Tibial nerve (tissue), 4 donors: ENCODE data around the gene CDH5. TPM values are rescaled to one million over a fixed set of nuclear protein-coding genes. Genes with fewer than 3 reads are reported as not detected.

Experiments
- DNase-seq, 2 donors: peaks; one replicate each; pipeline ENCODE4 v3.0.0-alpha.2; 2019; ENCODE audit warnings: low spot score in 2 of 2
- H3K27ac ChIP-seq, 4 donors: fragments of 200-600 bp; sonication (generic) in 3 of 4; one replicate each; pipeline ENCODE4 v1.5.1; 2017 to 2019; ENCODE audit warnings: mild to moderate bottlenecking in 1 of 4
- H3K27me3 ChIP-seq, 2 donors: fragments of 200-600 bp; sonication (generic) in 1 of 2; one replicate each; pipeline versions ENCODE4 v1.5.1 to v1.6.0; 2017 to 2019
- H3K36me3 ChIP-seq, 3 donors: fragments of 200-600 bp; sonication (generic); one replicate each; pipeline ENCODE4 v1.5.1; 2018 to 2019
- H3K4me1 ChIP-seq, 4 donors: fragments of 200-600 bp; sonication (generic) in 3 of 4; one replicate each; pipeline ENCODE4 v1.5.1; 2017 to 2019
- H3K4me3 ChIP-seq, 4 donors: fragments of 200-600 bp; sonication (generic) in 3 of 4; one replicate each; pipeline ENCODE4 v1.5.1; 2017 to 2019; ENCODE audit warnings: mild to moderate bottlenecking in 1 of 4, moderate library complexity in 1 of 4
- H3K9me3 ChIP-seq, 4 donors: fragments of 200-600 bp; sonication (generic) in 3 of 4; one replicate each; pipeline ENCODE4 v1.5.1; 2017 to 2019
- EP300 ChIP-seq, 2 donors: sonication (generic); formaldehyde crosslinking; IDR thresholded peaks; one replicate each; pipeline ENCODE4 v1.6.1; 2017; ENCODE audit warnings: antibody characterized with exemption in 2 of 2, mild to moderate bottlenecking in 1 of 2
- POLR2A ChIP-seq, 2 donors: fragments of 450-650 bp; IDR thresholded peaks; one replicate each; pipeline ENCODE4 v1.6.1; 2017; ENCODE audit warnings: antibody characterized with exemption in 2 of 2, mild to moderate bottlenecking in 2 of 2, moderate library complexity in 2 of 2
- WGBS, 2 donors: methylation state at CpG; one replicate each; pipeline ENCODE4 v1.1.5; 2018; 5-methylcytosine and 5-hydroxymethylcytosine counted together
- total RNA-seq, 4 donors: library from RNA; depleted of rRNA; stranded (reverse); fragments of >200 nt; gene quantifications; one replicate each; pipeline ENCODE4 v1.1.0, GENCODE V29; 2016
- TF ChIP-seq, protein P1 (sequence below), 5 experiments: fragments of 200-600 bp in 3 of 5; fragments of 450-650 bp in 2 of 5; sonication (generic) in 3 of 5; IDR thresholded peaks; one replicate each; pipeline ENCODE4 v1.5.1; 2016 to 2019; ENCODE audit warnings: antibody characterized with exemption in 5 of 5, mild to moderate bottlenecking in 3 of 5, moderate library complexity in 2 of 5

The CDH5 gene
- total RNA-seq, 4 donors from 2014 or later = 47.3 to 79.3 (median 67.0) TPM

DNA sequence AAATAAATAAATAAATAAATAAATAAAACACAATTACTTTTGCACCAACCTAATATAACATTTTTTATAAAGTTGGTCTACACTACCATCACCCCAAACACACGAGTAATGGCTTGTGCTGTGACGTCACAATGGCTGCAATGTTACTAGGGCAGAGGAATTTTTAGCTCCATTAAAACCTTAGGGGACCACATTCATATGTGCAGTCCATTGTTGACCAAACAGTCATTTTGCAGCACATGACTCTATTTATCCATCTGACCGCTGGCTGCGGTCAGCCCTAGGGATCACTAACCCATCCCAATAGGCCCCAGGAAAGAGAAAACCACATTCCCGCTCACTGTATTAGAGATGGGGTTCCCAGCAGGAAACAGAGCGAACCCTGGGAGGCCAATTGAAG lies 9.6 kb downstream of the CDH5 start:
- Histone ChIP-seq H3K27ac (peak overlapping the region in 1 of 4 donors; percentile 14), H3K36me3 (no peaks in the 10 kb centered on the region), H3K27me3 (no peaks in the 10 kb centered on the region), H3K4me3 (no peak overlapping the region), H3K4me1 (peaks cover 0 to 40% (median 3%) of the 10 kb centered on the region in 4 donors), H3K9me3 (no peaks in the 10 kb centered on the region)
- TF ChIP-seq EP300 (IDR thresholded peaks at IDR 0.05) (no peak), POLR2A (IDR thresholded peaks at IDR 0.05) (no peak)
- TF ChIP-seq, protein P1, sequence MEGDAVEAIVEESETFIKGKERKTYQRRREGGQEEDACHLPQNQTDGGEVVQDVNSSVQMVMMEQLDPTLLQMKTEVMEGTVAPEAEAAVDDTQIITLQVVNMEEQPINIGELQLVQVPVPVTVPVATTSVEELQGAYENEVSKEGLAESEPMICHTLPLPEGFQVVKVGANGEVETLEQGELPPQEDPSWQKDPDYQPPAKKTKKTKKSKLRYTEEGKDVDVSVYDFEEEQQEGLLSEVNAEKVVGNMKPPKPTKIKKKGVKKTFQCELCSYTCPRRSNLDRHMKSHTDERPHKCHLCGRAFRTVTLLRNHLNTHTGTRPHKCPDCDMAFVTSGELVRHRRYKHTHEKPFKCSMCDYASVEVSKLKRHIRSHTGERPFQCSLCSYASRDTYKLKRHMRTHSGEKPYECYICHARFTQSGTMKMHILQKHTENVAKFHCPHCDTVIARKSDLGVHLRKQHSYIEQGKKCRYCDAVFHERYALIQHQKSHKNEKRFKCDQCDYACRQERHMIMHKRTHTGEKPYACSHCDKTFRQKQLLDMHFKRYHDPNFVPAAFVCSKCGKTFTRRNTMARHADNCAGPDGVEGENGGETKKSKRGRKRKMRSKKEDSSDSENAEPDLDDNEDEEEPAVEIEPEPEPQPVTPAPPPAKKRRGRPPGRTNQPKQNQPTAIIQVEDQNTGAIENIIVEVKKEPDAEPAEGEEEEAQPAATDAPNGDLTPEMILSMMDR (IDR thresholded peaks at IDR 0.05) = no peak
- WGBS, 2 donors = 64 to 70% methylated on average over 6 of the region's 6 CpGs
- no peak for DNase-seq

DNA sequence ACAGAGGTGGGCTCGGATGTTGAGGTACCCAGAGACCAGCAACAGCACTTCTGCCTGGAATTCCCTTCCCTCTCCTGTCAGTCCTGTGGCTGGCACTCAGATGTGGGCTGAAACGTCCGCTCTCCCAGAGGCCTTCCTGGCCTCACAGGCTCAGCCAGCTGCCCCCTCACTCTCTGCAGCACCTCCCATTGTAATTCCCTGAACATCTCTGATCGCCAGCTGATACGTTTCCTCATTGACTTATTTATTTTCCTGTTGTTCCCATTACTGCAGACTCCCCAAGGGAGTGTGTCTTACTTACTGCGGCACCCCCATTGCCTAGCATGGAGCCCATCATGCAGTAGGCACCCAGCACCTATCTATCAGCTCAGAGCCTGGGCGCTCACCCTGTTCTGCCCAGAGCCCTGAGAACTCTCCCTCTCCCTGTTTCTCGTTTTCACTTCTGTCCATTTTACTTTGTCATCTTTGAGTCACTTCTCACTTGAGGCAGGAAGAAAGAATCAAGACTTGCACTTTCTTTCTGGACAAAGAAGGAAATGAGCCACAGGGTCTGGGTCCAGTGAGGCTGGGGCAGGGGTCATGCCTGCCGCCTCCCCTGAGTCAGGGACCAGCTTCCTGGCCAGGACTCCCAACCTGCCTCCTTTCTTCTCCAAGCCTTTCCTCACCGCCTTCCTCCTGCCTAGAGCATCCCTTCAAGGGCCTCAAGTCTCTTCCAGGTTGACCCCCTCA lies 10.2 kb downstream of the CDH5 start:
- TF ChIP-seq EP300 (IDR thresholded peaks at IDR 0.05) = no peak
- H3K36me3 ChIP-seq = no peaks in the 10 kb centered on the region
- peak overlapping the region in 1 of 4 donors; percentile 14 for H3K27ac ChIP-seq
- H3K4me3 ChIP-seq = no peak overlapping the region
- no peaks in the 10 kb centered on the region for H3K27me3 ChIP-seq
- peaks cover 0 to 34% (median 0%) of the 10 kb centered on the region in 4 donors for H3K4me1 ChIP-seq
- DNase-seq = no peak
- WGBS, 2 donors = 66 to 68% methylated on average over 10 of the region's 10 CpGs
- H3K9me3 ChIP-seq = no peaks in the 10 kb centered on the region

DNA sequence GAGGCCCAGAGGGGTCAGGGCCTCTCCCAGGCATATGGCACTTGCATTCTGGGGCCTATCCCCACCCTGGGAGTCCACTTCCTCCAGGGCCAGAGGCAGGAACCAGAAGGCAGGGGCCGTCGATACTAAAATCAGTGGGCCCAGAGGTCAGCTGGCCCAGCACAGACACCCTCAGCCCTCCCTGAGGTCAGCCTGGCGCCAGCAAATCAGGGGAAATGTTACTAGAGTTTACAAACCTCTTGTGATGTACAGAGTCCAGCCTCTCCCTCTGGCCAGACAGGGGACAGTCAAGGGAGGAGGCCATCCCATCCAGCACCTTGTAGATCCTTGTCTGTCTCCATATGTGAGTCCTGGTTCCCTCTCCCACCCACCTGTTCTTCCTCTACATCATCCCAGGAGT lies 10.8 kb downstream of the CDH5 start:
- peak overlapping the region in 1 of 4 donors; percentile 14 for H3K27ac ChIP-seq
- 51 to 71% methylated on average over 1 to 3 of the region's 3 CpGs for WGBS, 2 donors
- H3K4me1 ChIP-seq = peaks cover 0 to 28% (median 0%) of the 10 kb centered on the region in 4 donors
- no peaks in the 10 kb centered on the region for H3K36me3 ChIP-seq
- no peaks in the 10 kb centered on the region for H3K27me3 ChIP-seq
- TF ChIP-seq EP300 (IDR thresholded peaks at IDR 0.05) = no peak
- TF ChIP-seq, protein P1 (IDR thresholded peaks at IDR 0.05) = no peak
- no peak for TF ChIP-seq POLR2A (IDR thresholded peaks at IDR 0.05)
- H3K9me3 ChIP-seq = no peaks in the 10 kb centered on the region
- no peak overlapping the region for H3K4me3 ChIP-seq
- no peak for DNase-seq

DNA sequence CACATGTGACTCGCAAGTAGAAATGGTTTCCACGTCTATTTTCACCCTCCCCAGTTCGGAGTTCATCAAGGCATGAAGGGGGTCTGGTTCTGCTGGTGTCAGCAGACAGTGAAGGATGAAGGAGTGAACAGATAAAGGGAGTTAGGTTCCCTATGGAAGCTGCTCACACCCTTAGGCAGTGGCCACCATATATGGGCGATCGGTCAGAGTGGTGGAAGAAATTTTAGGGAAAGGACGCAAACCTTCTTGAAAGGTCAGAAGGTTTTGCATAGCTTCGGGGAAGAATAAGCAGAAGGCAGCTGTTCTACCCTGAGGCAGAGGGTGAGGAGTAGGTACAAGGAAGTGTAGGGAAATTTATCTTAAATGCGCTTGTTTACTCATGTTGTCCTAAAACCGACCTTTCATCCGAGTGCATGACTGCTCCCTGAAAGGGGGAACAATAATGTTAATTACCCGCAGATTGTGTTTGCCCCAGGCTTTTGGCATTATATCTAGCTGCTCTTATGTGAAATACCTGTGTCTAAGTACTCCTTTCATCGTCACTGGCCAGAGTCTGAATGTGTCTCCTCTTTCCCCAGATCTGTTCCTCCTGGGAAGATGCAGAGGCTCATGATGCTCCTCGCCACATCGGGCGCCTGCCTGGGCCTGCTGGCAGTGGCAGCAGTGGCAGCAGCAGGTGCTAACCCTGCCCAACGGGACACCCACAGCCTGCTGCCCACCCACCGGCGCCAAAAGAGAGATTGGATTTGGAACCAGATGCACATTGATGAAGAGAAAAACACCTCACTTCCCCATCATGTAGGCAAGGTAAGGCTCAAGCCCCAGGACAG lies 12.5 kb downstream of the CDH5 start:
- 79 to 82% methylated on average over 18 of the region's 18 CpGs for WGBS, 2 donors
- peaks cover 0 to 33% (median 0%) of the 10 kb centered on the region in 4 donors for H3K4me1 ChIP-seq

DNA sequence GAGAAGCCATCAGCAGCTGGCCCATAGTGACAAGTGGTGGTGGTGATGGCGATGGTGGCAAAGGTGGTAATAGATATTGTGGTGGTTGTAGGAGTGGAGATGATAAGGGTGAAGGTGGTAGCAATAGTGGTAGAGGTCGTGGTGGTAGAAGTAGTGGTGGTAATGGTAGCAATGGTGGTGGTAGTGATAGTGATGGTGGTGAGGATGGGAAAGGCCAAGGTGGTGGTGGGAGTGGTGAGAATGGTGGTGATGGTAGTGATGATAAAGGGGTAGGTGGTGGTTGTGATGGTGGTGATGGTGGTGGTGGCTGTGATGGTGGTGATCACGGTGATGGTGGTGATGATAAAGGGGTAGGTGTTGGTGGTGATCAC lies 13.1 kb downstream of the CDH5 start:
- TF ChIP-seq POLR2A (IDR thresholded peaks at IDR 0.05) (no peak), EP300 (IDR thresholded peaks at IDR 0.05) (no peak)
- TF ChIP-seq, protein P1 (IDR thresholded peaks at IDR 0.05) = no peak
- H3K9me3 ChIP-seq = no peaks in the 10 kb centered on the region
- no peak for DNase-seq

More for the DNA sequence above, 12.5 kb downstream of the CDH5 start:
- Histone ChIP-seq H3K27ac (peak overlapping the region in 1 of 4 donors; percentile 50), H3K27me3 (no peaks in the 10 kb centered on the region), H3K36me3 (no peaks in the 10 kb centered on the region), H3K9me3 (no peaks in the 10 kb centered on the region), H3K4me3 (no peak overlapping the region)
- TF ChIP-seq POLR2A (IDR thresholded peaks at IDR 0.05) = no peak
- no peak for TF ChIP-seq EP300 (IDR thresholded peaks at IDR 0.05)
- TF ChIP-seq, protein P1 (IDR thresholded peaks at IDR 0.05) = no peak
- DNase-seq = no peak

More for the DNA sequence above, 13.1 kb downstream of the CDH5 start:
- Histone ChIP-seq H3K36me3 (no peaks in the 10 kb centered on the region), H3K4me3 (no peak overlapping the region), H3K27me3 (no peaks in the 10 kb centered on the region), H3K27ac (no peak overlapping the region), H3K4me1 (peaks cover 0 to 33% (median 0%) of the 10 kb centered on the region in 4 donors)
- whole genome bisulfite sequencing, 2 donors = 90 to 96% methylated on average over 3 of the region's 3 CpGs
